PC-9 (cell line): Measurements from ENCODE around the gene PSMD4. TPM values are rescaled to one million over a fixed set of nuclear protein-coding genes. Genes with fewer than 3 reads are reported as not detected.

Experiments
- BruUV-seq: library from RNA; stranded (reverse); fragments of 400-500 nt; replicated peaks from 2 replicates; lab custom pipeline; 2021; lab: Mats Ljungman, UMichigan
- CTCF ChIA-PET: fragments of 300-600 bp; sonication (Branson Sonifier 250); formaldehyde crosslinking; loops from one replicate; lab custom pipeline; 2022; ENCODE audit warnings: antibody characterized with exemption; lab: Charles Lee
- POLR2A ChIA-PET: fragments of 300-600 bp; sonication (Branson Sonifier 250); formaldehyde crosslinking; loops from one replicate; lab custom pipeline; 2022; ENCODE audit warnings: antibody characterized with exemption; ENCODE audit not compliant: unreplicated experiment; lab: Charles Lee
- DNase-seq, 2 experiments: peaks; one replicate each; pipeline versions ENCODE4 v3.0.0 to v3.0.0-alpha.2; 2015 to 2022; ENCODE audit warnings: mixed read lengths in 1 of 2
- H2AFZ ChIP-seq: fragments of 200-600 bp; sonication (generic); 2 replicates; pipeline ENCODE4 v1.8.1; 2017; ENCODE audit warnings: antibody characterized with exemption
- H3F3A ChIP-seq: fragments of 200-600 bp; sonication (generic); 2 replicates; pipeline ENCODE4 v1.8.1; 2017; ENCODE audit warnings: antibody characterized with exemption, mild to moderate bottlenecking, low read depth; ENCODE audit not compliant: insufficient read depth
- H3K27ac ChIP-seq: fragments of 200-600 bp; sonication (generic); 2 replicates; pipeline ENCODE4 v1.6.1; 2016; ENCODE audit warnings: mixed run types
- H3K27me3 ChIP-seq: fragments of 200-600 bp; sonication (generic); 2 replicates; pipeline ENCODE4 v1.6.1; 2016; ENCODE audit warnings: low read depth, mixed run types; ENCODE audit not compliant: insufficient read depth
- H3K36me3 ChIP-seq: fragments of 200-600 bp; sonication (generic); 2 replicates; pipeline ENCODE4 v1.6.1; 2016; ENCODE audit warnings: low read depth, mixed run types
- H3K4me1 ChIP-seq: fragments of 200-600 bp; sonication (generic); replicated peaks from 2 replicates; pipeline ENCODE4 v1.6.1; 2016; ENCODE audit warnings: mixed run types; ENCODE audit not compliant: insufficient read depth
- H3K4me2 ChIP-seq: fragments of 200-600 bp; sonication (generic); 2 replicates; pipeline ENCODE4 v1.6.1; 2017; ENCODE audit warnings: mixed run types
- H3K4me3 ChIP-seq: fragments of 200-600 bp; sonication (generic); 2 replicates; pipeline ENCODE4 v1.6.1; 2016; ENCODE audit warnings: mixed run types
- H3K79me2 ChIP-seq: fragments of 200-600 bp; sonication (generic); 2 replicates; pipeline ENCODE4 v1.6.1; 2017; ENCODE audit warnings: low read depth, mixed run types
- H3K9me2 ChIP-seq: fragments of 200-600 bp; sonication (generic); 2 replicates; pipeline ENCODE4 v1.8.1; 2017; ENCODE audit warnings: mild to moderate bottlenecking; ENCODE audit not compliant: insufficient read depth
- H3K9me3 ChIP-seq: fragments of 200-600 bp; sonication (generic); 2 replicates; pipeline ENCODE4 v1.8.1; 2016; ENCODE audit warnings: low read depth; ENCODE audit not compliant: insufficient read depth
- H4K20me1 ChIP-seq: fragments of 200-600 bp; sonication (generic); 2 replicates; pipeline ENCODE4 v1.8.1; 2017; ENCODE audit not compliant: insufficient read depth
- EZH2 ChIP-seq: fragments of 200-600 bp; sonication (generic); IDR thresholded peaks from 2 replicates; pipeline ENCODE4 v1.8.0; 2017; ENCODE audit warnings: antibody characterized with exemption, low read depth
- intact Hi-C: fragments of 100-400 bp; cut with micrococcal nuclease; formaldehyde crosslinking; loops from one replicate; pipeline ENCODE4 v1.10.0; 2022; ENCODE audit not compliant: unreplicated experiment
- total RNA-seq: library from RNA; stranded (reverse); gene quantifications from 2 replicates; pipeline ENCODE4 v1.2.3, GENCODE V29; 2021
- TF ChIP-seq, protein P1 (sequence below): fragments of 200-600 bp; sonication (generic); conservative IDR thresholded peaks from 2 replicates; pipeline ENCODE4 v1.6.1; 2017; ENCODE audit warnings: mixed run types, antibody characterized with exemption, mild to moderate bottlenecking, moderate library complexity

Gene PSMD4
- total RNA-seq, 1 experiment from 2014 or later, result 230 TPM

DNA sequence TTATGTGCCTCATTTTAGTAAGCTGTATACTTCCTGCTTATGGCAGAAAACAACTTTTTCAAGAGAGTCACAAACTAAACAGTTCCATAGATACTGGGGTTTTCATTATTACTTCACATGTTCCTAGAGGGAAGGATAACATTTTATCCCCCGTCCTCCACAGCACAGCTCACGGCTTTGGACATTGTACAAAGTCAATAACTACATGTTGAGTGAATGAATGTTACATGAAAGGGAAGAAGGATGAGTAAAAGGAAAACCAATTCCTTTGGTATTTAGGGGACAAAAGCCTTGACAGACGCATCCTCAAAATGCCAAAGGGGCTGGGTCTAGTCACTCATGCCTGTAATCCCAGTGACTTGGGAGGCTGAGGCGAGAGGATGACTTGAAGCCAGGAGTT is 57.9 kb downstream of the PSMD4 start:
- Histone ChIP-seq H4K20me1 (peaks cover 20% of the 10 kb centered on the region), H3K36me3 (peaks cover 6% of the 10 kb centered on the region; the same call in 1 of the 2 replicates), H3K27me3 (no peaks in the 10 kb centered on the region), H3K4me3 (no peak overlapping the region), H3F3A (peaks cover 17% of the 10 kb centered on the region), H3K9me2 (no peaks in the 10 kb centered on the region), H2AFZ (no peak overlapping the region), H3K9me3 (no peaks in the 10 kb centered on the region), H3K79me2 (peaks cover 15% of the 10 kb centered on the region), H3K4me1 (peaks cover 21% of the 10 kb centered on the region), H3K4me2 (peak overlapping the region; percentile 62), H3K27ac (peak overlapping the region; percentile 88)
- no TSS peak for BruUV-seq
- ChIA-PET POLR2A (no interaction called here), CTCF (interaction anchor here (0.5 kb wide), 1 partner anchor 83 kb away, joined by 6 read pairs; no protein-coding TSS in a partner anchor)
- intact Hi-C loops, result no loop called here
- no peak for DNase-seq
- no peak for TF ChIP-seq EZH2
- TF ChIP-seq, protein P1, sequence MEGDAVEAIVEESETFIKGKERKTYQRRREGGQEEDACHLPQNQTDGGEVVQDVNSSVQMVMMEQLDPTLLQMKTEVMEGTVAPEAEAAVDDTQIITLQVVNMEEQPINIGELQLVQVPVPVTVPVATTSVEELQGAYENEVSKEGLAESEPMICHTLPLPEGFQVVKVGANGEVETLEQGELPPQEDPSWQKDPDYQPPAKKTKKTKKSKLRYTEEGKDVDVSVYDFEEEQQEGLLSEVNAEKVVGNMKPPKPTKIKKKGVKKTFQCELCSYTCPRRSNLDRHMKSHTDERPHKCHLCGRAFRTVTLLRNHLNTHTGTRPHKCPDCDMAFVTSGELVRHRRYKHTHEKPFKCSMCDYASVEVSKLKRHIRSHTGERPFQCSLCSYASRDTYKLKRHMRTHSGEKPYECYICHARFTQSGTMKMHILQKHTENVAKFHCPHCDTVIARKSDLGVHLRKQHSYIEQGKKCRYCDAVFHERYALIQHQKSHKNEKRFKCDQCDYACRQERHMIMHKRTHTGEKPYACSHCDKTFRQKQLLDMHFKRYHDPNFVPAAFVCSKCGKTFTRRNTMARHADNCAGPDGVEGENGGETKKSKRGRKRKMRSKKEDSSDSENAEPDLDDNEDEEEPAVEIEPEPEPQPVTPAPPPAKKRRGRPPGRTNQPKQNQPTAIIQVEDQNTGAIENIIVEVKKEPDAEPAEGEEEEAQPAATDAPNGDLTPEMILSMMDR, result no peak

DNA sequence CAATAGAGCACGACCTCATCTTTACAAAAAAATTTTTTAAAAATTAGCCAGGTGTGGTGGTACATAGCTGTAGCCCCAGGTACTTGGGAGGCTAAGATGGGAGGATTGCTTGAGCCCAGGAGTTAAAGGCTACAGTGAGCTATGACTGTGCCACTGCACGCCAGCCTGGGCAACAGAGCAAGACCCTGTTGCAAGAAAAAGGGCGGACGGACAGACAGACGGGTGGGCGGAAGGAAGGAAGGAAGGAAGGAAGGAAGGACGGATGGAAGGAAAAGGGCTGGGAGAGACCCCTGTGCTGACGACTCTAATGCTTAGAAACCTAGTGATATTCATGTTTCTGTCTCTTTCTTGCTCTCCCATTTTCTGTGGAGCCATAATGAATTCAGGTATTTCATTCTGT is 58.3 kb downstream of the PSMD4 start:
- Histone ChIP-seq H3K4me2 (no peak overlapping the region), H3K9me2 (no peaks in the 10 kb centered on the region), H3K79me2 (peaks cover 15% of the 10 kb centered on the region), H3K9me3 (no peaks in the 10 kb centered on the region), H4K20me1 (peaks cover 20% of the 10 kb centered on the region), H3F3A (peaks cover 17% of the 10 kb centered on the region), H3K4me1 (peaks cover 21% of the 10 kb centered on the region), H2AFZ (no peak overlapping the region), H3K27me3 (no peaks in the 10 kb centered on the region), H3K27ac (peak overlapping the region; percentile 88; the same call in 1 of the 2 replicates), H3K4me3 (no peak overlapping the region), H3K36me3 (peaks cover 10% of the 10 kb centered on the region; the same call in 1 of the 2 replicates)
- ChIA-PET CTCF (interaction anchor here (0.6 kb wide), 1 partner anchor 55 kb away, joined by 3 read pairs; no protein-coding TSS in a partner anchor), POLR2A (no interaction called here)
- TF ChIP-seq, protein P1, result no peak
- TF ChIP-seq EZH2, result no peak
- intact Hi-C loops, result no loop called here
- BruUV-seq, result no TSS peak
- DNase-seq, result no peak

DNA sequence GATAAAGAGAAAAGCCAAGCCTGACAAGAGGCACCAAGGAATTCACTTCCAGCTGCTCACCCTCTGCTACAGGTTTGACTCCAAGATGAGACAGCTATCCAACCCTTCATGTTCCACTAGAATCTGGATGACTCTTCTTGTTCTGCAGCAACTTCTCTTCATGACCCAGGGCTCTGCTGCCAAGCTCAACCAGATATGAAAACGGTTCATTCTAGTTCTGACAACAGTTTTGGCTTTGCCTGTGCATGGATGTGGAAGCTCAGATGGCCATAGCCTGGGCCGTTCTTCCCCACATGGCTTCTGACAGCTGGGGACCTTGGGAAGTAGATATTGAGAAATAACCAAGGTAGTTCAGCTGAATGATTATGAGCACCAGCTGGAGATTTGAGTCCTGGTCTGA is 59.0 kb downstream of the PSMD4 start:
- Histone ChIP-seq H3K4me2 (no peak overlapping the region), H2AFZ (no peak overlapping the region), H3K9me2 (no peaks in the 10 kb centered on the region), H3F3A (peaks cover 17% of the 10 kb centered on the region), H3K79me2 (peaks cover 15% of the 10 kb centered on the region), H3K4me3 (no peak overlapping the region), H3K4me1 (peaks cover 21% of the 10 kb centered on the region), H4K20me1 (peaks cover 20% of the 10 kb centered on the region), H3K27ac (no peak overlapping the region), H3K9me3 (no peaks in the 10 kb centered on the region), H3K27me3 (no peaks in the 10 kb centered on the region), H3K36me3 (peaks cover 11% of the 10 kb centered on the region; the same call in 1 of the 2 replicates)
- TF ChIP-seq, protein P1, result no peak
- TF ChIP-seq EZH2, result no peak
- intact Hi-C loops, result no loop called here
- no TSS peak for BruUV-seq
- no peak for DNase-seq
- ChIA-PET CTCF (interaction anchor here (0.6 kb wide), 1 partner anchor 56 kb away, joined by 3 read pairs; no protein-coding TSS in a partner anchor), POLR2A (interaction anchor here (0.5 kb wide), 1 partner anchor 20 kb away, joined by 6 read pairs; no protein-coding TSS in a partner anchor)
